Measurements from ENCODE around the gene CDC16. TPM values are rescaled to one million over a fixed set of nuclear protein-coding genes. Genes with fewer than 3 reads are reported as not detected.

The CDC16 gene
- polyA plus RNA-seq, 4 donors = 39.4 to 87.8 (median 48.5) TPM

- Histone ChIP-seq H3K27ac (ENCODE audit: low read depth in 1 of 3, low read length in 2 of 3) (peak overlapping the region in 1 of 3 donors; percentile 5), H3K9me3 (ENCODE audit: control insufficient read depth in 2 of 2, insufficient read depth in 1 of 2, low read depth in 1 of 2, low read length in 1 of 2) (peaks cover 0 to 9% of the 10 kb centered on the region in 2 donors), H3K4me1 (ENCODE audit: control insufficient read depth in 3 of 3, insufficient read depth in 2 of 3, low read depth in 1 of 3, low read length in 2 of 3) (no peaks in the 10 kb centered on the region), H3K27me3 (ENCODE audit: control insufficient read depth in 3 of 3, insufficient read depth in 3 of 3, low read length in 3 of 3) (no peaks in the 10 kb centered on the region), H3K36me3 (ENCODE audit: control insufficient read depth in 3 of 3, insufficient read depth in 2 of 3, low read depth in 1 of 3, low read length in 3 of 3) (peaks cover 13 to 64% (median 17%) of the 10 kb centered on the region in 3 donors), H3K4me3 (ENCODE audit: low read depth in 1 of 3, low read length in 3 of 3) (no peak overlapping the region)
- no peak for FAIRE-seq
- 82 to 93% (median 82%) methylated on average over 6 of the region's 6 CpGs for WGBS, 3 donors
- no peak for DNase-seq
Measured at GRCh38 chr13:114268344-114269280, 33.9 kb downstream of the CDC16 start.

DNA sequence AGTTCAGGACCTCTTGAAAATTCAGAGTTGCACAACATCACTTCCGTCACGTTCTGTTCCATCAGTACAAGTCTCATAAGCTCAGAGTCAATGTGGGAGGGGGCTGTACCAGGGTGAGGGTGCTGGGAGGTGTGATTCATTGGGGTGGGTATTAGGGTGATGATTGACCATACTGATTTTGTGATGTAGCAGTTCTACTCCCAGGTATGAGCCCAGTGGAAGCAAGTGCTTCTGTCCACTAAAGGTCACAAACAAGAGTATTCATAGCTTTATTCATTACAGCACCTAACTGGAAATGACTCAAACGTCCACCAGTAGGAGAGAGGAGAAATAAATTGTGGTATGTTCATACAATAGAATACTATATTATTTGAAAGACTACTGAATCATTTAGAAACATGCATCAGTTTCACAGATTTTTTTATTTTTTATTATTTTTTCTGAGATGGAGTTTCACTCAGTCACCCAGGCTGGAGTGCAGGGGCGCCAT lies 34.6 kb downstream of the CDC16 start:
- 78 to 86% (median 81%) methylated on average over 4 of the region's 4 CpGs for WGBS, 3 donors
- Histone ChIP-seq H3K27ac (ENCODE audit: low read depth in 1 of 3, low read length in 2 of 3) (no peak overlapping the region), H3K27me3 (ENCODE audit: control insufficient read depth in 3 of 3, insufficient read depth in 3 of 3, low read length in 3 of 3) (no peaks in the 10 kb centered on the region), H3K36me3 (ENCODE audit: control insufficient read depth in 3 of 3, insufficient read depth in 2 of 3, low read depth in 1 of 3, low read length in 3 of 3) (peaks cover 13 to 62% (median 20%) of the 10 kb centered on the region in 3 donors), H3K4me1 (ENCODE audit: control insufficient read depth in 3 of 3, insufficient read depth in 2 of 3, low read depth in 1 of 3, low read length in 2 of 3) (no peaks in the 10 kb centered on the region), H3K9me3 (ENCODE audit: control insufficient read depth in 2 of 2, insufficient read depth in 1 of 2, low read depth in 1 of 2, low read length in 1 of 2) (peaks cover 0 to 9% of the 10 kb centered on the region in 2 donors), H3K4me3 (ENCODE audit: low read depth in 1 of 3, low read length in 3 of 3) (no peak overlapping the region)
- FAIRE-seq (no peak), DNase-seq (no peak)

- FAIRE-seq (no peak), DNase-seq (no peak)
- H3K27ac ChIP-seq (ENCODE audit: low read depth in 1 of 3, low read length in 2 of 3) = no peak overlapping the region
- H3K4me1 ChIP-seq (ENCODE audit: control insufficient read depth in 3 of 3, insufficient read depth in 2 of 3, low read depth in 1 of 3, low read length in 2 of 3) = no peaks in the 10 kb centered on the region
- no peak overlapping the region for H3K4me3 ChIP-seq (ENCODE audit: low read depth in 1 of 3, low read length in 3 of 3)
- WGBS, 3 donors = 56 to 66% (median 63%) methylated on average over 2 of the region's 2 CpGs
- H3K9me3 ChIP-seq (ENCODE audit: control insufficient read depth in 2 of 2, insufficient read depth in 1 of 2, low read depth in 1 of 2, low read length in 1 of 2) = peaks cover 0 to 5% of the 10 kb centered on the region in 2 donors
- H3K27me3 ChIP-seq (ENCODE audit: control insufficient read depth in 3 of 3, insufficient read depth in 3 of 3, low read length in 3 of 3) = no peaks in the 10 kb centered on the region
- peaks cover 10 to 44% (median 29%) of the 10 kb centered on the region in 3 donors for H3K36me3 ChIP-seq (ENCODE audit: control insufficient read depth in 3 of 3, insufficient read depth in 2 of 3, low read depth in 1 of 3, low read length in 3 of 3)
Measured at GRCh38 chr13:114272977-114273376, 38.3 kb downstream of the CDC16 start.

- peaks cover 0 to 2% (median 0%) of the 10 kb centered on the region in 3 donors for H3K4me1 ChIP-seq (ENCODE audit: control insufficient read depth in 3 of 3, insufficient read depth in 2 of 3, low read depth in 1 of 3, low read length in 2 of 3)
- H3K27ac ChIP-seq (ENCODE audit: low read depth in 1 of 3, low read length in 2 of 3) = no peak overlapping the region
- no peak overlapping the region for H3K4me3 ChIP-seq (ENCODE audit: low read depth in 1 of 3, low read length in 3 of 3)
- no peak for DNase-seq
- peaks cover 10 to 27% (median 25%) of the 10 kb centered on the region in 3 donors for H3K36me3 ChIP-seq (ENCODE audit: control insufficient read depth in 3 of 3, insufficient read depth in 2 of 3, low read depth in 1 of 3, low read length in 3 of 3)
- H3K27me3 ChIP-seq (ENCODE audit: control insufficient read depth in 3 of 3, insufficient read depth in 3 of 3, low read length in 3 of 3) = no peaks in the 10 kb centered on the region
- no peaks in the 10 kb centered on the region for H3K9me3 ChIP-seq (ENCODE audit: control insufficient read depth in 2 of 2, insufficient read depth in 1 of 2, low read depth in 1 of 2, low read length in 1 of 2)
- WGBS, 3 donors = 88 to 94% (median 92%) methylated on average over 7 of the region's 7 CpGs
- FAIRE-seq = no peak
Measured at GRCh38 chr13:114275304-114275703, 40.6 kb downstream of the CDC16 start.

- no peaks in the 10 kb centered on the region for H3K27me3 ChIP-seq (ENCODE audit: control insufficient read depth in 3 of 3, insufficient read depth in 3 of 3, low read length in 3 of 3)
- H3K27ac ChIP-seq (ENCODE audit: low read depth in 1 of 3, low read length in 2 of 3) = no peak overlapping the region
- WGBS, 3 donors = 83 to 92% (median 92%) methylated on average over 4 of the region's 4 CpGs
- no peaks in the 10 kb centered on the region for H3K9me3 ChIP-seq (ENCODE audit: control insufficient read depth in 2 of 2, insufficient read depth in 1 of 2, low read depth in 1 of 2, low read length in 1 of 2)
- no peak for FAIRE-seq
- peaks cover 4 to 16% (median 14%) of the 10 kb centered on the region in 3 donors for H3K36me3 ChIP-seq (ENCODE audit: control insufficient read depth in 3 of 3, insufficient read depth in 2 of 3, low read depth in 1 of 3, low read length in 3 of 3)
- H3K4me3 ChIP-seq (ENCODE audit: low read depth in 1 of 3, low read length in 3 of 3) = no peak overlapping the region
- H3K4me1 ChIP-seq (ENCODE audit: control insufficient read depth in 3 of 3, insufficient read depth in 2 of 3, low read depth in 1 of 3, low read length in 2 of 3) = peaks cover 2 to 7% (median 5%) of the 10 kb centered on the region in 3 donors
- DNase-seq = no peak
Measured at GRCh38 chr13:114279146-114279545, 44.4 kb downstream of the CDC16 start.

DNA sequence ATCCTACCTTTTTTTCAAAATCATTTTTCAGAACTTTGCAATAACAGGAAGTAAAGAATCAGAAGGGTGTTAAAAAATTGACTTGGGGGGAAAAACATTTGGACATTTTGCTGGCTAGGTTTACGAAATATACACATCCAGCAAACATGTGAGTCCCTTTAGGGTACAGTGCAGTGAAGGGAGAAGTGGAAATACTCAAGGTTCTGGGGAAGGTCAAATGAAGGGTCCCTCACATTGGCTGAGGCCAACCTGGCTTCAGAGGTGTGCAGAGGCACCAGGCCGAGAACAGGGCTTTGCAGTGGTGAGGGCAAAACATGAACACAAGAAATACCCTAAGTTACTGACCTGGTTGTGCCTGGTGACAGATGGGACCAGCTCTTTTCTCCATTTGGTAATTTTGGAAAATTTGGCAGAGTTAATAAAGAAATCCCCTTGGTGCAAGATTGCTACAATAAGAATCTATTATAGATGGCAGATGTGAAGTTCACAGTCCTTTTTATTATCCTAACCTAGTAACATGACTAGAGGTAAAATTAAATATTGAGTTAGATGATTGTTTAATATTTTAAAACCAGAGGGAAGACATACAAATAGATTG lies 45.2 kb downstream of the CDC16 start:
- DNase-seq (no peak), FAIRE-seq (no peak)
- H3K36me3 ChIP-seq (ENCODE audit: control insufficient read depth in 3 of 3, insufficient read depth in 2 of 3, low read depth in 1 of 3, low read length in 3 of 3) = peaks cover 4 to 21% (median 12%) of the 10 kb centered on the region in 3 donors
- H3K27me3 ChIP-seq (ENCODE audit: control insufficient read depth in 3 of 3, insufficient read depth in 3 of 3, low read length in 3 of 3) = no peaks in the 10 kb centered on the region
- no peaks in the 10 kb centered on the region for H3K9me3 ChIP-seq (ENCODE audit: control insufficient read depth in 2 of 2, insufficient read depth in 1 of 2, low read depth in 1 of 2, low read length in 1 of 2)
- H3K4me1 ChIP-seq (ENCODE audit: control insufficient read depth in 3 of 3, insufficient read depth in 2 of 3, low read depth in 1 of 3, low read length in 2 of 3) = peaks cover 2 to 7% (median 5%) of the 10 kb centered on the region in 3 donors
- WGBS, 3 donors = 89 to 90% (median 89%) methylated on average over 2 of the region's 2 CpGs
- no peak overlapping the region for H3K4me3 ChIP-seq (ENCODE audit: low read depth in 1 of 3, low read length in 3 of 3)
- H3K27ac ChIP-seq (ENCODE audit: low read depth in 1 of 3, low read length in 2 of 3) = peak overlapping the region in 2 of 3 donors; percentile 9 to 96

- peak within 1 kb of the TSS; percentile 66 to 84 (median 78) for H3K4me3 ChIP-seq (ENCODE audit: low read depth in 1 of 3, low read length in 3 of 3)
- no peaks in the 10 kb centered on the region for H3K9me3 ChIP-seq (ENCODE audit: control insufficient read depth in 2 of 2, insufficient read depth in 1 of 2, low read depth in 1 of 2, low read length in 1 of 2)
- H3K27me3 ChIP-seq (ENCODE audit: control insufficient read depth in 3 of 3, insufficient read depth in 3 of 3, low read length in 3 of 3) = no peaks in the 10 kb centered on the region
- 0 to 1% (median 0%) methylated on average over 33 to 88 of the region's 89 CpGs for WGBS, 3 donors
- peaks cover 2 to 22% (median 4%) of the 10 kb centered on the region in 3 donors for H3K36me3 ChIP-seq (ENCODE audit: control insufficient read depth in 3 of 3, insufficient read depth in 2 of 3, low read depth in 1 of 3, low read length in 3 of 3)
- H3K4me1 ChIP-seq (ENCODE audit: control insufficient read depth in 3 of 3, insufficient read depth in 2 of 3, low read depth in 1 of 3, low read length in 2 of 3) = peaks cover 2 to 7% (median 5%) of the 10 kb centered on the region in 3 donors
- peak within 1 kb of the TSS; percentile 96 to 97 (median 96) for H3K27ac ChIP-seq (ENCODE audit: low read depth in 1 of 3, low read length in 2 of 3)
- FAIRE-seq (no peak), DNase-seq (peak; percentile 93 to 98)
Measured at GRCh38 chr13:114281351-114282040, 46.8 kb downstream of the CDC16 start, which contains the start of gene UPF3A. UPF3A (plus strand) TSS chr13:114281601; CDS start chr13:114281640, 39 bp downstream.

Data from small intestine (tissue), 7 donors.